MM.1S (cell line): ENCODE results near the gene RAB7A.
"Not testable (repeated sequence)": the region's sequence is repeated elsewhere in the genome, so short reads cannot be mapped to it uniquely, and the experiment has no call there.

Source experiments
- DNase-seq: peaks from one replicate; pipeline ENCODE4 v3.0.0-alpha.2; 2015
- H2AFZ ChIP-seq: fragments of 300-600 bp; sonication (generic); 2 replicates; pipeline ENCODE4 v1.6.0; 2016; ENCODE audit warnings: antibody characterized with exemption, low read length
- H3F3A ChIP-seq: fragments of 300-600 bp; sonication (generic); 2 replicates; pipeline ENCODE4 v1.6.1; 2016; ENCODE audit warnings: mild to moderate bottlenecking, antibody characterized with exemption, low read length, moderate library complexity, mixed read lengths; ENCODE audit not compliant: insufficient read depth
- H3K27ac ChIP-seq: fragments of 300-600 bp; sonication (generic); 2 replicates; pipeline ENCODE4 v1.5.1; 2016; ENCODE audit warnings: mild to moderate bottlenecking, low read length
- H3K27me3 ChIP-seq: fragments of 300-600 bp; sonication (generic); replicated peaks from 2 replicates; pipeline ENCODE4 v1.6.0; 2016; ENCODE audit warnings: low read length; ENCODE audit not compliant: insufficient read depth
- H3K36me3 ChIP-seq: fragments of 300-600 bp; sonication (generic); replicated peaks from 2 replicates; pipeline ENCODE4 v1.6.1; 2016; ENCODE audit warnings: mild to moderate bottlenecking, low read length, mixed read lengths; ENCODE audit not compliant: insufficient read depth
- H3K4me1 ChIP-seq: fragments of 300-600 bp; sonication (generic); 2 replicates; pipeline ENCODE4 v1.6.1; 2016; ENCODE audit warnings: low read length, mixed read lengths
- H3K4me2 ChIP-seq: fragments of 300-600 bp; sonication (generic); 2 replicates; pipeline ENCODE4 v1.6.0; 2016; ENCODE audit warnings: low read depth, low read length
- H3K4me3 ChIP-seq: fragments of 300-600 bp; sonication (generic); 2 replicates; pipeline ENCODE4 v1.5.1; 2016; ENCODE audit warnings: low read length, mixed read lengths
- H3K79me2 ChIP-seq: fragments of 300-600 bp; sonication (generic); 2 replicates; pipeline ENCODE4 v1.6.1; 2016; ENCODE audit warnings: mixed run types, low read length, mixed read lengths
- H3K9ac ChIP-seq: fragments of 300-600 bp; sonication (generic); 2 replicates; pipeline ENCODE4 v1.6.1; 2016; ENCODE audit warnings: low read length, mixed read lengths
- H3K9me2 ChIP-seq: fragments of 300-600 bp; sonication (generic); replicated peaks from 2 replicates; pipeline ENCODE4 v1.6.1; 2016; ENCODE audit warnings: mild to moderate bottlenecking, low read length, mixed read lengths; ENCODE audit not compliant: insufficient read depth
- H3K9me3 ChIP-seq: fragments of 300-600 bp; sonication (generic); replicated peaks from 2 replicates; pipeline ENCODE4 v1.6.1; 2016; ENCODE audit warnings: mild to moderate bottlenecking, low read length, mixed read lengths; ENCODE audit not compliant: insufficient read depth
- H4K20me1 ChIP-seq: fragments of 300-600 bp; sonication (generic); 2 replicates; pipeline ENCODE4 v1.6.1; 2016; ENCODE audit warnings: mild to moderate bottlenecking, low read length, moderate library complexity, mixed read lengths; ENCODE audit not compliant: insufficient read depth
- CTCF ChIP-seq: fragments of 300-600 bp; sonication (generic); IDR thresholded peaks from 2 replicates; pipeline ENCODE4 v1.5.1; 2016; ENCODE audit warnings: antibody characterized with exemption, low read length, mixed read lengths
- EZH2 ChIP-seq: fragments of 300-600 bp; sonication (generic); optimal IDR thresholded peaks from 2 replicates; pipeline ENCODE3; 2017; ENCODE audit warnings: low read depth, mild to moderate bottlenecking, antibody characterized with exemption, low read length, mixed read lengths
- EZH2phosphoT487 ChIP-seq: fragments of 300-600 bp; sonication (generic); IDR thresholded peaks from 2 replicates; pipeline ENCODE4 v1.6.1; 2018; ENCODE audit warnings: antibody characterized with exemption, low read length

Gene RAB7A

DNA sequence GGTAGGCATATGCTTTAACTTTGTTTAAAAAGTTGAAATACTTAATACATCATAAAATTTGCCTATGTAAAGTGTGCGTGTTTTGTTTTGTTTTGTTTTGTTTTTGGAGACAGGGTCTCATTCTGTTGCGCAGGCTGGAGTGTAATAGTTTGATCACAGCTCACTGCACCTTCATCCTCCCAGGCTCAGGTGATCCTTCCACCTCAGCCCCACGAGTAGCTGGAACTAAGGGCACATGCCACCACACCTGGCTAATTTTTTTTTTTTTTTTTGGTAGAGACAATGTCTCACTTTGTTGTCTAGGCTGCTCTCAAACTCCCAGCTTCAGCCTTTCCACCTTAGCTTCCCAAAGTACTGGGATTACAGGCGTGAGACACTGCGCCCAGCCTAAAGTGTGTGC, 42.5 kb downstream of the RAB7A start:
- Histone ChIP-seq H3K4me1 (no peaks in the 10 kb centered on the region), H3K4me3 (no peak overlapping the region), H3K27me3 (no peaks in the 10 kb centered on the region), H3K79me2 (peaks cover 92% of the 10 kb centered on the region), H3K9ac (no peak overlapping the region), H3F3A (no peaks in the 10 kb centered on the region), H3K4me2 (no peak overlapping the region), H3K9me2 (no peaks in the 10 kb centered on the region), H2AFZ (no peak overlapping the region), H3K27ac (no peak overlapping the region), H3K9me3 (no peaks in the 10 kb centered on the region), H4K20me1 (peaks cover 35% of the 10 kb centered on the region; the same call in 1 of the 2 replicates), H3K36me3 (no peaks in the 10 kb centered on the region)
- TF ChIP-seq EZH2 (no peak), EZH2phosphoT487 (no peak), CTCF (no peak)
- DNase-seq: no peak

GRCh38 chr3:128770387-128770786, 44.4 kb downstream of the RAB7A start:
- no peak overlapping the region for H2AFZ ChIP-seq
- no peaks in the 10 kb centered on the region for H3K27me3 ChIP-seq
- H3K9me3 ChIP-seq: no peaks in the 10 kb centered on the region
- H3K9me2 ChIP-seq: no peaks in the 10 kb centered on the region
- H3K79me2 ChIP-seq: peaks cover 88% of the 10 kb centered on the region
- H3K36me3 ChIP-seq: no peaks in the 10 kb centered on the region
- H3F3A ChIP-seq: no peaks in the 10 kb centered on the region
- TF ChIP-seq CTCF: no peak
- no peak for TF ChIP-seq EZH2
- TF ChIP-seq EZH2phosphoT487: no peak
- DNase-seq: no peak
- H3K9ac ChIP-seq: no peak overlapping the region
- H3K4me1 ChIP-seq: no peaks in the 10 kb centered on the region
- H3K4me2 ChIP-seq: no peak overlapping the region
- H3K27ac ChIP-seq: no peak overlapping the region
- H4K20me1 ChIP-seq: peaks cover 35% of the 10 kb centered on the region
- H3K4me3 ChIP-seq: no peak overlapping the region

DNA sequence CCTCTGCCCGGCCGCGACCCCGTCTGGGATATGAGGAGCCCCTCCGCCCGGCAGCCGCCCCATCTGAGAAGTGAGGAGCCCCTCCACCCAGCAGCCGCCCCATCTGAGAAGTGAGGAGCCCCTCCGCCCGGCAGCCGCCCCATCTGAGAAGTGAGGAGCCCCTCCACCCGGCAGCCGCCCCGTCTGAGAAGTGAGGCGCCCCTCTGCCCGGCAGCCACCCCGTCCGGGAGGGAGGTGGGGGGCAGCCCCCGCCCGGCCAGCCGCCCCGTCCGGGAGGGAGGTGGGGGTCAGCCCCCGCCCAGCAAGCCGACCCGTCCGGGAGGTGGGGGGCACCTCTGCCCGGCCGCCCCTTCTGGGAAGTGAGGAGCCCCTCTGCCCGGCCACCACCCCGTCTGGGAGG, 47.2 kb downstream of the RAB7A start:
- H3F3A ChIP-seq, H3K36me3 ChIP-seq, H3K9me3 ChIP-seq, H3K4me1 ChIP-seq, H3K4me2 ChIP-seq, H2AFZ ChIP-seq, H3K4me3 ChIP-seq, H3K9me2 ChIP-seq, H3K27ac ChIP-seq, H3K27me3 ChIP-seq, H3K9ac ChIP-seq, DNase-seq: not testable (repeated sequence)
- Histone ChIP-seq H3K79me2 (peaks cover 88% of the 10 kb centered on the region), H4K20me1 (peaks cover 27% of the 10 kb centered on the region)

DNA sequence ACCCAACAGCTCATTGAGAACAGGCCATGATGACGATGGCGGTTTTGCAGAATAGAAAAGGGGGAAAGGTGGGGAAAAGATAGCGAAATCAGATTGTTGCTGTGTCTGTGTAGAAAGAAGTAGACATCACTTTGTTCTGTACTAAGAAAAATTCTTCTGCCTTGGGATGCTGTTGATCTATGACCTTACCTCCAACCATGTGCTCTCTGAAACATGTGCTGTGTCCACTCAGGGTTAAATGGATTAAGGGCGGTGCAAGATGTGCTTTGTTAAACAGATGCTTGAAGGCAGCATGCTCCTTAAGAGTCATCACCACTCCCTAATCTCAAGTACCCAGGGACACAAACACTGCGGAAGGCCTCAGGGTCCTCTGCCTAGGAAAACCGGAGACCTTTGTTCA, 47.6 kb downstream of the RAB7A start:
- H4K20me1 ChIP-seq: peaks cover 26% of the 10 kb centered on the region

More for the DNA sequence above, 47.6 kb downstream of the RAB7A start:
- H3K36me3 ChIP-seq, H3K4me2 ChIP-seq, H3K27ac ChIP-seq, H3K9ac ChIP-seq, H2AFZ ChIP-seq, DNase-seq, H3K9me3 ChIP-seq, H3K4me3 ChIP-seq, H3K4me1 ChIP-seq, H3K27me3 ChIP-seq, H3K9me2 ChIP-seq, H3F3A ChIP-seq: not testable (repeated sequence)
- H3K79me2 ChIP-seq: peaks cover 88% of the 10 kb centered on the region
